ENCODE measurements around the gene MAP3K13.

GRCh38 chr3:185444329-185444728, 81.4 kb downstream of the MAP3K13 start:
- no peak for TF ChIP-seq CTCF (IDR thresholded peaks at IDR 0.05)
- TF ChIP-seq POLR2A (IDR thresholded peaks at IDR 0.05), result no peak
